Measurements from ENCODE around the gene UBA52.
"Not testable (repeated sequence)": the region's sequence is repeated elsewhere in the genome, so short reads cannot be mapped to it uniquely, and the experiment has no call there.

Gene UBA52

DNA sequence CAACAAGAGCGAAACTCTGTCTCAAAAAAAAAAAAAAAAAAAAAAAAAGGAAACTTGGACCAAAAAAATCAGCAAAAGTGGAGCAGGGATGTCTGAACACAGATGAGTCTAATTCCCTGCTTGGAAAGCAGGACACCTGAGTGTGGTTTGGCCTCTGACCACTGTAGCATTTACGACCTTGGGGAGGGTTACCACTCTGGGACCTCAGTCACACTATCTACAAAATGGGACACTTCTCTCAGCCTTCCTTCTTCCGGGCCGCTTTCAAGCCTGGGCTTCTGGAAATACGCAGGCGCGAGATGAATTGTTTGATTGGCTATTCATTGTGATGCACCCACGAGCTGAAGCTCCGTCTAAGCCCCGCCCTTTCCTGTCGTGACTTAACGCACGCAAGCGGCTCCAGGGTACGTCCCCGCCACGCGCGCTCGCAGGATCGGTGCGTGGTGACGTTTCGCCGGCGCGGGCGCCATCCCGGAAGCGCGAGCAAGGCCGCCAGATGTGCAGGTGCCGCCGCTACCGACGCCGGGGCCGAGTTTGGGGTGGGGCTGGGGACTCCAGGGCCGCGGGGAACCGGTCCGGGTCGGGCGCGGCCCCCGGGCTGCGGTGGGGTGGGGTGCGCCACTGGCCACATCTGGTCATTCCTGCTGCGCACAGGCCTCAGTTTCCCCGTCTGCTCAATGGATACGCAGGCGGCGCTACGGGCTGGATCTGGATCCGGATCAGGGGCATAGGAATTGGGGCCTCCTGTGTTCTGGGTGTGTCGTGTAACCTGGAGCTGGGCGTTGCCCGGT, 14.1 kb upstream of the UBA52 start, which contains the start of gene KXD1:
Gene KXD1 (plus strand): TSS at position 460 of the 791 bp plus-strand sequence. CDS start 4,187 bp downstream, outside the sequence.
- DNase-seq = peak; percentile 92

DNA sequence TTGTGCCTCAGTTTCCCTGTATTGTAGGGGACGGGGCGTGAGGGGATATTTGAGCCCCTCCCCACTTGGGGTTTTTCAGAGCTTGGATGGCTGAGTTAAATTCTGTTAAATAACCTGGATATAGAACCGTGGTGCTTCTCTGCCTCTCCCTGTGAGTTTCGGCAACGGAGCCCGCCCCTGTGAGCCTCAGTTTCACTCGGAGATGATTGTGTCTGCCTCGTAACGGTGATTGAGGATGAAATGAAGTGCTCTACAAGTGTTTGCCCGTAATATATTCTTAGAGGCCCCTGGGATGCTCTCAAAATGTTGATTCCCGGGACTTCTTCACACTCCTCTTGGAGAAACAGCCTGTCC, 13.5 kb upstream of the UBA52 start:
- no peak for DNase-seq

DNA sequence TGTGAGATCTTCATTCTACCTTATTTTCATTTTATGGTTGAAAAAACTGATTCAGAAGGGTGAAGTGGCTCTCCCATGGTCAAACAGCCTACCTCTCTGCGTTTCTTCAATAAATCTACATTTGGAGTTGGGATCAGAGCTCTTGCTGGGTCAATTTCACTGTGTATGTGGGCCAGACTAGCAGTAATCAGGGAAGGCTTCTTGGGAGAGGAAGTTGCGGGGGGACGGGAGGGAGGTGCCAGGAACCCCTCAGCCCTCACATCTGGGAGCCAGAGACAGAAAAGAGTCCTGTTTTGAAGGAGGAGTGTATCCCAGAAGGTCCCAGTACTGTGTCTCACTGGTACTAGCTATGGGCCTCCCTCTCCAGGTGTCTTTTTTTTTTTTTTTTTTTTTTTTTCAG, 13.1 kb upstream of the UBA52 start:
- DNase-seq = no peak

DNA sequence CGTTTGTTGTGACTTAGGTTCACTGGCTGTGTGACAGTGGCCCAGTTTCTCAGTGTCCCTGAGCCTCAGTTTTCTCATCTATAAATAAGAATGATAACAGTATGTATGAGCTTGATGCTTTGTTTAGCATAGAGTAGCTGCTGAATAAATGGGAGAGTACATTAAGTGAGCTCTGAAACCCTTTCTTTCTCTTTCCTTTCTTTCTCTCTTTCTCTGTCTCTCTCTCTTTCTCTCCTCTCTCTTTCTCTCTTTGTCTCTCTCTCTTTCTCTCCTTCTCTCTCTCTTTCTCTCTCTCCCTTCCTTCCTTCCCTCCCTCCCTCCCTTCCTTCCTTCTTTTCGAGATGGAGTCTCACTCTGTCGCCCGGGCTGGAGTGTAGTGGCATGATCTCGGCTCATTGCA, 12.0 kb upstream of the UBA52 start:
- DNase-seq = no peak

DNA sequence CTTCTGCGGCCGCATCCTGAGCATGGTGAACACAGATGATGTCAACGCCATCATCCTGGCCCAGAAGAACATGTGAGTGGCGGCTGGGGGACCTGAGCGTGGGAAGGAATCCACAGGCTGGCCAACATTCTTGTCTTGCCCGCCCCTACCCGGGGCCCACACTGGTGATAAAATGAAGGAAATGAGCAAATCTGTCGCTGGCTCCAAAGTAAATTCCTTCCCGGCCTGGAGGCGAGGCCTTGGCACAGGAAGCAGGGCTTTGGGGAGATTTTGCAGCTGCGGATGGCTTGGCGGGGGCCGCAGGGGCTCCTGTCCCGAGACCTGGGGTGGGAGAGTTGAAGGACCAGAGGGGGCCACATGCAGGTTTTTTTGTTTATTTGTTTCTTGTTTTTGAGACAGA, 9.6 kb upstream of the UBA52 start:
- DNase-seq = no peak

DNA sequence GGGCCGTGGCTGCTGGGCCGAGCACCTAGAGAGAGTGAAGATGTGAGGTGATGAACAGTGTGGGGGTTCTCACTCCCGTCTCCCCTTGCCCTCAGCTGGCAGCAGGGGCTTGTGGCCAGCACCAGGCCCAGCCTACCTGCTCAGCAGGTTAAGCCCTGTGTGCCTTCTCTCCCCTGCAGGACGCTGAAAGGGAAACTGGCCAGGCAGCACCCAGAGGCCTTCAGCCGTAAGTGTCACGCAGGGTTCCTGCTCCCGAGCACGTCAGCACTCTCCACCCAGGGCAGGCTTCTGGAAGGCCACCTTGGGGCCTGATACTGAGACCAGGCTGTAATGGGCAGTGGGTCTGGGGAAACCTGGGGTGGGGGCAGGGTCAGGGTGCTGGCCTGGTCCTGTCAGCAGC, 4.7 kb upstream of the UBA52 start:
- DNase-seq = no peak

DNA sequence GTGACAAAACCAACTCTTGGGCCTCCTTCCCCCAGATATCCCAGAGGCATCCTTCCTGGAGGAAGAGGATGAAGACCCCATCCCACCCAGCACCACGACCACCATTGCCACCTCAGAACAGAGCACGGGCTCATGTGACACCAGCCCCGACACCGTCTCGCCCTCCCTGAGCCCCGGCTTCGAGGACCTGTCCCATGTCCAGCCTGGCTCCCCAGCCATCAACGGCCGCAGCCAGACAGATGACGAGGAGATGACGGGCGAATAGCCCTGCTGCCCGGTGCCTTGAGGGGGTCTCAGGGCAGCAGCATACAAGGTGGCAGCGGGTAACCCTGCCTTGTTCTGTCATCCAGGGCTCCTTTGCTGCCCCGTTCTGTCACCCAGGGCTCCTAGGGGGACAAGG, 3.3 kb upstream of the UBA52 start:
- no peak for DNase-seq

DNA sequence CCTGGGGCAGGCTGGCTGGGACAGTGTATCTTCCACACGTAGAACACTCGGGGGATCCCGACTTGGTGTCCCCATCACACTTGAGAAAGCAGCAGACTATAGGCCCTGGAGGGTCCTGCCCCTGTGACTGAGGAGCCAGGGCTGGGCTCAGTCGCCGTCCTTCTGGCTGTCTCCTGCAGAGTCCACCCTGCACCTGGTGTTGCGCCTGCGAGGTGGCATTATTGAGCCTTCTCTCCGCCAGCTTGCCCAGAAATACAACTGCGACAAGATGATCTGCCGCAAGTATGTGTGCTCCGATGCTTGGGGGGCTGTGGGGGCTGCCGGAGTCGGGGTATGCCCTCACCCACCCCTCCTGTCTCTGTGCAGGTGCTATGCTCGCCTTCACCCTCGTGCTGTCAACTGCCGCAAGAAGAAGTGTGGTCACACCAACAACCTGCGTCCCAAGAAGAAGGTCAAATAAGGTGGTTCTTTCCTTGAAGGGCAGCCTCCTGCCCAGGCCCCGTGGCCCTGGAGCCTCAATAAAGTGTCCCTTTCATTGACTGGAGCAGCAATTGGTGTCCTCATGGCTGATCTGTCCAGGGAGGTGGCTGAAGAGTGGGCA, 3.1 kb downstream of the UBA52 start:
- DNase-seq = no peak

DNA sequence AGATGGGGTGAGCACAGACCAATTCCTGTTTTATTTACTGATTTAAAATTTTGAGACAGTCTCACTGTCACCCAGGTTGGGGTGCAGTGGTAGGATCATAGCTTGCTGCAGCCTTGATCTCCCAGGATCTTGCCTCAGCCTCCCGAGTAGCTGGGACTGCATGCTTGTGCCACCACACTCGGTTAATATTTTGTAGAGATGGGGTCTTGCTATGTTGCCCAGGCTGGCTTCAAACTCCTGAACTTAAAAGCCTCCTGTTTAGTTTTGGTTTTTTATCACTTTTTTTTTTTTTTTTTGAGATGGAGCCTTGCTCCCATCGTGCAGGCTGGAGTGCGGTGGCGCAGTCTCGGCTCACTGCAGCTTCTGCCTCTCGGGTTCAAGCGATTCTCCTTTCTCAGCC, 4.7 kb downstream of the UBA52 start:
- DNase-seq = no peak

DNA sequence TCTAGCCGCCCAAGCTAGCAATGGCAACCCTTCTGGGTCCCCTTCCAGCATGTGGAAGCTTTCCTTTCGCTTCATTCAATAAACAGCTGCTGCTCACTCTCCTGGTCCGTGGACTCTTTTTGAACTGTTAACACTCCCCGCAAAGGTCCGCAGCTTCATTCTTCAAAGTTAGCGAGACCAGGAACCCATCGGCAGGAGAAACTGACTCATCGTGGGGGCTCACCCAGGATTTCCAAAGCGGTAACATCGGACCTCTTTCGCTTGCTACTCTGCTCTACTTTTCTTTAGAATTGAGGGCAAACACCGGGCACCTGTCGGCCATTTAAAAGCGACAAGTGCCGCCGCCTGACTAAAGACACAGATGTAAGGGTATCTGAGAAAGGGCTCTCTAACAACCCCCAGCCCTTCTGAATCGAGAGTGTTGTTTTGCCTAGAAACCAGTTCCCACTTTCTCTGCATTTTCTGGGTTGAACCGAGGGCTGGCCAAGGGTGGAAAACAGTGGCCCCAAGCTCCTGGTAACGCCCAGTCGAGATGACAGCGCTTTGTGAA, 5.8 kb downstream of the UBA52 start:
- no peak for DNase-seq

DNA sequence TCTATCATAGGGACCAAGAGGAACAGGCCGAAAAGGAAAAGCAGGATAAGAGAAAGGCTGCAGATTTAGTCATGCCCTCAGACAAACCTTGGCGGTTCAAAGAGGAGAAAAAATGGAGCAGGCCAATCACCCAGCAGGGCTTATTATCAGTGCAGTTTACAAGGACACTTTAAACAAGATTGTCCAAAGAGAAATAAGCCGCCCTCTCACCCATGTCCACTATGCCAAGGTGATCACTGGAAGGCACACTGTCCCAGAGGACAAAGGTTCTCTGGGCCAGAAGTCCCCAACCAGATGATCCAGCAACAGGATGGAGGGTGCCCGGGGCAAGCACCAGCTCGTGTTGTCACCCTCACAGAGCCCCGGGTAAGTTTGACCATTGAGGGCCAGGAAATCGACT, 8.7 kb downstream of the UBA52 start:
- DNase-seq = no peak

DNA sequence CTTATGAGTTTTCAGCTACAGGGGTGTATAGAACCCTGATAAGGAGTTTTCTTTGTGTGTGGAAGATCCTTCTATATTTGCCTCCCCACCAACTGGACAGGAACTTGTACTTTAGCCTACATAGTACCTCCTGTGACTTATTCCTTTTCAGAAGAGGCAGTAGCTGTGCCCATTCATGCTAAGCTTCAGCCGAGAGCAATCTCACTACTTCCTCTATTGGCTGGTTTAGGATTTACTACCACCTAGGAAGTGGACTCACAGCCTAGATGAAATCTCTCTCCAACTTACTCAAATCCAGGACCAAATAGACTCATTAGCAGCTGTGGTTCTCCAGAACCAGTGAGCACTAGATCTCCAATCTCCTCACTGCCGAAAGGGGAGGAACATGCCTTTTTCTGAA, 14.6 kb downstream of the UBA52 start:
- no peak for DNase-seq

DNA sequence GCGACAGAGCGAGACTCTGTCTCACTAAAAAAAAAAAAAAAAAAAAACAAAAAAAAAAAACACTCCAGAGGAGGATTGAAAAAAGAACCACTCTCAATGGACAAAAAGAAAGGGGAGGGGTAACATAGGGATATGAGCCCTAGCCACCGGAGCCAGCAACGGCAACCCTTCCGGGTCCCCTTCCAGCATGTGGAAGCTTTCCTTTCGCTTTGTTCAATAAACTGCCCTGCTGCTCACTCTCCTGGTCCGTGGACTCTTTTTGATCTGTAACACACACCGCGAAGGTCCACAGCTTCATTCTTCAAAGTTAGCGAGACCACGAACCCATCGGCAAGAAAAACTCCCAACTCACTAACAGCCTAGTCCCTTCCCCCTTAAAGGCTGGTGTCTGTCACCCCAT, 15.9 kb downstream of the UBA52 start:
- peak; percentile 18 for DNase-seq

DNA sequence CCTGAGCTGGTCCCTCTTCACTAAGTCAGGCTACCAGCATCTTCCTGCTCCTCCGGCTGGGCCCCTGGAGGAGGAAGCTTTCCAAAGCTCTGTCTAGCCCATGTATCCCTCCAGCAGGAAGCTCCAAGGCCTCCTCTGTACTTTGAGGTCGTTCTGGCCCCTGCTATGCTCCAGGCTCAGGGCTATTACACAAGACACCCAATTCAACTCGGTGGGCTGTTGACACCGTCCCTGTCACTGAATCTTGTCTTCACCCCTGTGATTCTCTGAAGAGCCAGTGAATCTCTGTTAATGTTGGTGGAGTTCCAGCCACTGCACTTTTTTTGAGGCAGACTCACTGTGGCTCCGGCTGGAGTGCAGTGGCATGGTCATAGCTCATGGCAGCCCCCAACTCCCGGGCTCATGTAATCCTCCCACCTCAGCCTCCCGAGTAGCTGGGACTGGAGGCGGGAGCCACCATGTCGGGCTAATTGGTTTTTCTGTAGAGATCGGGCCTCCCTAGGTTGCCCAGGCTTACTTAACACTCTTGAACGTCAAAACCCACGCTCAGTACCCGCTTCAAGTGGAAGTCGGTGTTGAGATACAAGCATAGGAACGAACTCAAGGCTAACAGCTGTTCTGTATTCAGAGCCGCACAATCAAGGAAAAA, 16.4 kb downstream of the UBA52 start:
- DNase-seq = no peak

DNA sequence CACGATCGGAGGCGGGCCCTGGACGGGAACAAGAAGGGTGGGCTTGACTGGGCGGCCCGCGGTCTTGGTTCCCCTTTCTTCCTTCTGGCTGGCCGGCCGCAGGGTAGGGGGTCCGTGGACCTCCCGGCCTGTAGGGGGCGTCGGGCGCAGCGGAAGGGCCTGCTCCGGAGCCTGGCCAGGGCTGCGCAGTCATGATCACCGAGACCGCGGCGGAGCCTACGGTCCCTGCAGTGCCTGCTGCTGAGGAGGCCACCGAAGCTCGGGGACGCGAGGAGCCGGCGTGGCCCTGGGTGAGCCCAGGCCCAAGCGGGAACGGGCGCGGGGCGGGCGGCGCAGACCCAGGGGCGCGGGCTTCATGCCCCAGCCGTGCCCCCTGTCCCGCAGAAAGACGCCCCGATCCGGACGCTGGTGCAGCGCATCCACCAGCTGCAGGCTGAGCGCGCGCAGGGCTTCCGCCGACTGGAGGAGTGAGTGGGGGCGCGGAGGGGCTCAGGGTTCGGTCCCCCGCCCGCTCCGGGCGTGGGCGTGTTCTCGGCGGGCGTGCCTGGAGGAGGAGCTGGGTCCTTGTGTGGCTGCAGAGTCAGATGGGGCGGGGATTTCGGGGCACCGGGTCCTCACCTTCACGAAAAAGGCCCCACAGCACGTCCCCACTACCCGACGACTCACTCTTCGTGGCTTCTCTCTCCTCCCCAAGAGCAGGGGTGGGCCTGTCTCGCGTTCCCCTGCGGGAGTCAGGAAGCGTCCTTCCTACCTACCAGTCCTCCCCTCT, 17.1 kb downstream of the UBA52 start, which contains the start of gene REX1BD:
Gene REX1BD (plus strand): TSS at position 188 of the 769 bp plus-strand sequence. CDS start 4 bp downstream, at position 192.
- peak; percentile 69 for DNase-seq

DNA sequence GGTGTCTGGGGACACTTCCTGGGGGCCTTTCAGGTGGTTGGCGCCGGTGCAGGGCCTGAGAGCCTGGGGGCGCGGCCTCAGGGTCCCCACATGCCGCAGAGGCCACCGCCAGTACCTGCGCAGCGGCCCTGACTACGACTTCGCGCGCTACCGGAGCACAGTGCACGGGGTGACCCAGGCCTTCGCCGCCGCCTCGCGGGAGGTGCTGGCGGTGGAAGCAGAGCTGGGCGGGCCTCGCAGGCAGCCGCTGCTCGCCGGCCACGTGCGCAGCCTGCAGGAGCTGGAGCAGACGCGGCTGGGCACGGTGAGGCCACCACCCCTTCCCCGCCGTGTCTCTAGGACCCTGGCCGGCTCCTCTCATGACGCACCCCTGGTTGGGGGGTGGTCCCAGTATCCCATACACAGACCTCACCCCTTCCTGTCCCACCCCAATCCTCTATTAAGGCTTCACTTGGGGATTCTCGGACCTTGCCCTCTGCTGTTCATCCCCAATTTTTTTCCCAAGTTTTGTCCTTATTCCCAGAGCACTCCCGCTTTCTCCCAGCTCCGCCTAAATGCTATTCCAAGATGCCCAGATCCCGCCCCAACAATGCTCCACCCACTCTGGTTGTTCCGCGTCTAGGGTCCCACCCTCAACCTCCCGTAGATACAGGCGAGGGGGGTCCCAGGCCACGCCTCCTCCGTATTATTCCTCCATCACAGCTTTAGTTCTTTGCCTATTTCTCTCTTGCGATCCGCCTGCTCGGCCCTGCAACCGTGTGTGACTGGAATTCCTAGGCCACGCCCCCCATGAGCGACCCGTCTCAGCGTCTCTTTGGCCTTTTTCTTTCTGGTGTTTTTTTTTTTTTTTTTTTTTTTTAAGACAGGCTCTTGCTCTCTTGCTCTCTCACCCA, 18.0 kb downstream of the UBA52 start:
- peak; percentile 57 for DNase-seq

DNA sequence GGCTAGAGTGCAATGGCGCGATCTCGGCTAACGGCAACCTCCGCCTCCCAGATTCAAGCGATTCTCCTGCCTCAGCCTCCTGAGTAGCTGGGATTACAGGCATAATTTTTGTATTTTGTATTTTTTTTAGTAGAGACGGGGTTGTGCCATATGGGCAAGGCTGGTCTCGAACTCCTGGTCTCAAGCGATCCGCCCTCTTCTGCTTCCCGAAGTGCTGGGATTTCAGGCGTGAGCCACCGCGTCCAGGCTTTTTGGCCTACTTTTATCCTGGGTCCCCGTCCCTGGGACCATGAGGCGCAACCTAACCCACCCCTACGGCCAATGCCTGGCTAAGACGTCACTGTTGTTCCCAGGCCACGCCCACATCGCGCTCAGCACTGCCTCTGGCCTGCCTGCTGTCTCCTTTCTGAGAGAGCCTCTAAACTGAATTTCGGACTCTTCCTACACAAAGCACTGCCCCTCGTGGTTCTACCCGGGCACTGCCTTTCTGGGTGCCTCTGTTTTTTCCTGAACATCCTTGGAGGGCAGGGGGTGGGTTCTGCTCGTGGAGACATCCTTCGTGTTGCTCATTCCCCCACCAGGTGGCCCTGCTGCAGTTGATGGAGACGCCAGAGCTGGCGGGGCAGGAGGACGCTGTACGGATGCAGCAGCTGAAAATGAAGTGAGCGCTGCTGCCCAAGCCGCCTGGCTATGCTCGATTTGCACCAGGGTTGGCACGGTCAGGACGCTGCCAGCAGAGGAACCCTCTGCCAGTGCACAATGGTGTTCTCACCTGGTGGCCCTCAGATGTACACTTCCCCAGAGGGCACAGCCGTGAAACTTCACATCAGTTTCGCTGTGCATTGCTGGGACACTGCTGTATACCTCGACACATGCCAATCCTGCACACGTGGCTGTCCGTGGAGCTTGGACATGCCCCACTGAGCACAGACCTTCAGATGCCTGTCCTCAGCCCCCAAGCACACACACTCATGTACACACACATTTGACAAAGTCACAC, 18.9 kb downstream of the UBA52 start:
- peak; percentile 91 for DNase-seq

DNA sequence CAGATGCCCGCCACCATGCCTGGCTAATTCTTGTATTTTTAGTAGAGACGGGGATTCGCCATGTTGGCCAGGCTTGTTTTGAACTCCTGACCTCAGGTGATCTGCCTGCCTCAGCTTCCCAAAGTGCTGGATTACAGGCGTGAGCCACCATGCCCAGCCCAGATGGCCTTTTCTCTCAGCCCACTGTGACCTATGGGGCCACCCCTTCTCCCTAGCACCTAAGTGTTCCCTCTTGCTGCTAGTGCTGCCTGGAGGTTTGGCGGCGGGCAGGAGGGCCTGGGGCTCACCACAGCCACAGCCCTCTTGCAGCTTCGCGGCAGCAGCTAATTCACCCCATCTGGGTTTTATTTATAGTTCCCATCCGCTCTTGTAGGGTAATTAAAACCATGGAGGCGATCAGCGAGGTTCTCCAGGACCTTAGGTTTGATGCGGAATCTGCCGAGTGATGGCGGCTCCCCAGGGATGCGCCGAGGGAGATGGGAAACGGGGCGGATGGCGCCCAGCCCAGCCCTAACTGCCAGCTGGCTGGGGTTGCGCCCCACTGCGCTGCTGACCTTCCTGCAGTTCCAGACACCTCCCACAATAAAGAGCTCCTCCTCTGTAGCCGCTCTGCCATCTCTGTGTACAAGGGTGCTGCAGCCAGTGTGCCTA, 20.2 kb downstream of the UBA52 start:
- DNase-seq = no peak

DNA sequence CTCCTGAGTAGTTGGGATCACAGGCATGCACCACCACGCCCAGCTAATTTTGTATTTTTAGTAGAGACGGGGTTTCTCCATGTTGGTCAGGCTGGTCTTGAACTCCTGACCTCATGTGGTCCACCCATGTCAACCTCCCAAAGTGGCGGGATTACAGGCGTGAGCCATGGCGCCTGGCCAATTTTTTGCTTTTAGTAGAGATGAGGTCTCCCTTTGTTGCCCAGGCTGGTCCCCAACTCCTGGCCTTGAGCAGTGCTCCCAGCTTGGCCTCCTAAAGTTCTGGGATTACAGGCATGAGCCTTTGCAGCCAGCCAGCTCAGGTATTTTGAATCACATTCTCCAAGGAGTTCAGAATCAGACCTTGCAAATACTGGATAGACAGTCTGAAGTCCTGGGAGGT, 21.1 kb downstream of the UBA52 start:
- not testable (repeated sequence) for DNase-seq
